ENCODE measurements around the gene PI16. TPM values are rescaled to one million over a fixed set of nuclear protein-coding genes. Genes with fewer than 3 reads are reported as not detected.
"Not testable (repeated sequence)": the region's sequence is repeated elsewhere in the genome, so short reads cannot be mapped to it uniquely, and the experiment has no call there.

The PI16 gene
- total RNA-seq, 1 donor from 2014 or later = not detected

GRCh38 chr6:36936824-36937223, 17.7 kb upstream of the PI16 start:
- H3K9me3 Mint-ChIP-seq = no peaks in the 10 kb centered on the region
- no peak overlapping the region for H3K27ac Mint-ChIP-seq
- no peaks in the 10 kb centered on the region for H3K36me3 Mint-ChIP-seq (ENCODE audit: low read depth)
- H3K27me3 Mint-ChIP-seq = peaks cover 20% of the 10 kb centered on the region
- intact Hi-C loops (cut with micrococcal nuclease) = no loop called here
- no peak for DNase-seq
- H3K4me3 Mint-ChIP-seq = no peak overlapping the region
- peaks cover 8% of the 10 kb centered on the region for H3K4me1 Mint-ChIP-seq

DNA sequence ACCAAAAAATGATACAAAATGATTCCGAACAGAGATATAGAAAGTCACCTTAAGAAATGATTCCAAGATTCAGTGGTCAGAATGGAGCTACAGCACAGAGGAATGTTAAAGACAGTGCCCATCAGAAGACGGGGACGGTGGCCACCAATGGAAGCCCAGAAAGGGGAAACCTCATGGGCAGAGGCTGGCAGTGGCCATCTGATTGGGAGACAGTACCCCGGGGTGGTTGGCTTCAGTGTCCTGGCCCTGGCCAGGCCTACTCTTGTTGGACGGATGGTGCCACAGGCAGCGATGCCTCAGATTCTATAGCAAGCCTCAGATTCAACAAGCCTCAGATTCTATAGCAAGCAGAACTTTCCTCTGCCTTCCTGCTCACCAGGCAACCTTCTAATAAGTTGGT, 16.6 kb upstream of the PI16 start:
- Mint-ChIP-seq H3K4me3 (no peak overlapping the region), H3K9me3 (no peaks in the 10 kb centered on the region), H3K36me3 (ENCODE audit: low read depth) (no peaks in the 10 kb centered on the region), H3K27me3 (peaks cover 22% of the 10 kb centered on the region), H3K27ac (no peak overlapping the region), H3K4me1 (peaks cover 8% of the 10 kb centered on the region)
- DNase-seq = no peak
- intact Hi-C loops (cut with micrococcal nuclease) = no loop called here

- no peak overlapping the region for H3K4me3 Mint-ChIP-seq
- no peak for DNase-seq
- intact Hi-C loops (cut with micrococcal nuclease) = no loop called here
- H3K27ac Mint-ChIP-seq = no peak overlapping the region
- no peaks in the 10 kb centered on the region for H3K36me3 Mint-ChIP-seq (ENCODE audit: low read depth)
- peaks cover 8% of the 10 kb centered on the region for H3K4me1 Mint-ChIP-seq
- peaks cover 26% of the 10 kb centered on the region for H3K27me3 Mint-ChIP-seq
- no peaks in the 10 kb centered on the region for H3K9me3 Mint-ChIP-seq
Measured at GRCh38 chr6:36938536-36938935, 16.0 kb upstream of the PI16 start.

GRCh38 chr6:36939005-36939404, 15.5 kb upstream of the PI16 start:
- H3K27me3 Mint-ChIP-seq = peaks cover 26% of the 10 kb centered on the region
- H3K4me3 Mint-ChIP-seq; H3K27ac Mint-ChIP-seq; DNase-seq; intact Hi-C loops (cut with micrococcal nuclease); H3K4me1 Mint-ChIP-seq; H3K36me3 Mint-ChIP-seq (ENCODE audit: low read depth); H3K9me3 Mint-ChIP-seq: not testable (repeated sequence)

DNA sequence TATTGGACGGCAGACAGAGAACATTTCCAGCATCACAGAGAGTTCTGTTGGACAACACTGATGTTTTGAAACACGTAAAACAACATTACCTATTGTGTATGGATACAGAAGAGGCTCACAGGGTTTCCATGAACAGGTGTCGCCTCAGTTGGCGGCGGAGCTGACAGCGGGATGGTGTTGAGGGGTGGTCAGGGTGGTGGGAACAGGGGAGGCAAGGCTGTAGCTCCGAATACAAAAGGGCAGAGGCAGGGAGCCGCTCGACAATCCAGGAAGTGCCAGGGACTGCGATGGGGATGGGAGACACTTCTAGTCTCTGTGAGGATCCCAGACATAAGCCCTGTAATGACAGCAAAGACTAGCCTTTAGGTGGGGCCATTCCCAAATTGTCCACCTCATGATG, 14.5 kb upstream of the PI16 start:
- Mint-ChIP-seq H3K27me3 (peaks cover 28% of the 10 kb centered on the region), H3K36me3 (ENCODE audit: low read depth) (no peaks in the 10 kb centered on the region), H3K9me3 (no peaks in the 10 kb centered on the region), H3K4me1 (peaks cover 10% of the 10 kb centered on the region), H3K27ac (no peak overlapping the region), H3K4me3 (no peak overlapping the region)
- intact Hi-C loops (cut with micrococcal nuclease) = no loop called here
- no peak for DNase-seq

GRCh38 chr6:36941561-36941960, 13.0 kb upstream of the PI16 start:
- H3K27ac Mint-ChIP-seq; H3K4me3 Mint-ChIP-seq; H3K36me3 Mint-ChIP-seq (ENCODE audit: low read depth); intact Hi-C loops (cut with micrococcal nuclease); H3K9me3 Mint-ChIP-seq; H3K4me1 Mint-ChIP-seq; DNase-seq: not testable (repeated sequence)
- H3K27me3 Mint-ChIP-seq = peaks cover 21% of the 10 kb centered on the region

- DNase-seq; H3K9me3 Mint-ChIP-seq; H3K27ac Mint-ChIP-seq; H3K4me1 Mint-ChIP-seq; intact Hi-C loops (cut with micrococcal nuclease); H3K4me3 Mint-ChIP-seq; H3K36me3 Mint-ChIP-seq (ENCODE audit: low read depth): not testable (repeated sequence)
- H3K27me3 Mint-ChIP-seq = peaks cover 20% of the 10 kb centered on the region
Measured at GRCh38 chr6:36942329-36942728, 12.2 kb upstream of the PI16 start.

GRCh38 chr6:36944650-36945049, 9.9 kb upstream of the PI16 start:
- no peak for DNase-seq
- Mint-ChIP-seq H3K4me1 (peaks cover 26% of the 10 kb centered on the region), H3K27ac (no peak overlapping the region), H3K4me3 (no peak overlapping the region), H3K9me3 (no peaks in the 10 kb centered on the region), H3K27me3 (peaks cover 20% of the 10 kb centered on the region), H3K36me3 (ENCODE audit: low read depth) (no peaks in the 10 kb centered on the region)
- intact Hi-C loops (cut with micrococcal nuclease) = no loop called here

DNA sequence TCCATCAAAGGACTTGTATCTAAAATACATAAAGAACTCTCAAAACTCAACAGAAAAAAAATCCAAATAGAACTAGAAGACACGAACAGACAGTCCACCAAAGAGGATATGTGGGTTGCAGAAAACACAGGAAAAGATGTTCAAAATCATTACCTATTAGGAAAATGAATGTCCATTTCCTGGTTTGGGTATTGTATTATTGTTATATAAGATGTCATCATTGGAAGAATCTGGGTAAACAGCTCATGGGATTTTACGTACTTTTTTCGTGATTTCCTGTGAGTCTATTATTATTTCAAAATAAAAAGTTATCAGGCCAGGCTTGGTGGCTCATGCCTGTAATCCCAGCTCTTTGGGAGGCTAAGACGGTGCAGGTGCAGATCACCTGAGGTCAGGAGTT, 9.2 kb upstream of the PI16 start:
- peaks cover 29% of the 10 kb centered on the region for H3K4me1 Mint-ChIP-seq
- no peaks in the 10 kb centered on the region for H3K36me3 Mint-ChIP-seq (ENCODE audit: low read depth)
- H3K27me3 Mint-ChIP-seq = peaks cover 19% of the 10 kb centered on the region
- no peak overlapping the region for H3K4me3 Mint-ChIP-seq
- no peak for DNase-seq
- no peaks in the 10 kb centered on the region for H3K9me3 Mint-ChIP-seq
- intact Hi-C loops (cut with micrococcal nuclease) = no loop called here
- no peak overlapping the region for H3K27ac Mint-ChIP-seq

DNA sequence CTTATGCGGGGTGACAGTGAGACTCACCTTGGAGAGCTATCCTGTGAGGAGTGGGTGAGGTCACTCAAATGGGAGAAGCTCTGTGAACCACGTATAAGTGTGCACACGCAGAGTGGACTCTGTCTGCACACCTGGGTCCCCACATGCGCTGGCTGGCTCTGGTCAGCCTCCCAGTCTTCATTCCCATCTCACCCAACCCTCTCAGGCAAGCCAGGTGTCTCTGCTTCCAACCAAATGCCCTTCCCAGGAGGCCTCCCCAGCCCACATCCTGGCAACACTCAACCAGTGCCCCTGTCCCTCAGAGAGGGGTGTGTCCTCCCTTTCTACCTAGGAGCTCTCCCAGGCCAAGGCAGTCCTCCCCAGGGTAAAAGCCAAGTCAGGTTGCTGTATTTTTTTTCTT, 8.0 kb upstream of the PI16 start:
- H3K27me3 Mint-ChIP-seq = peaks cover 15% of the 10 kb centered on the region
- intact Hi-C loops (cut with micrococcal nuclease) = no loop called here
- no peaks in the 10 kb centered on the region for H3K9me3 Mint-ChIP-seq

GRCh38 chr6:36947570-36948351, 6.8 kb upstream of the PI16 start:
- Mint-ChIP-seq H3K4me3 (peak overlapping the region; percentile 39), H3K4me1 (peaks cover 29% of the 10 kb centered on the region), H3K36me3 (ENCODE audit: low read depth) (no peaks in the 10 kb centered on the region), H3K27ac (peak overlapping the region; percentile 32), H3K27me3 (peaks cover 13% of the 10 kb centered on the region), H3K9me3 (no peaks in the 10 kb centered on the region)
- intact Hi-C loops (cut with micrococcal nuclease) = no loop called here
- peak; percentile 82 for DNase-seq

More for the DNA sequence above, 8.0 kb upstream of the PI16 start:
- H3K4me1 Mint-ChIP-seq = peaks cover 29% of the 10 kb centered on the region
- H3K27ac Mint-ChIP-seq = peak overlapping the region; percentile 5
- no peaks in the 10 kb centered on the region for H3K36me3 Mint-ChIP-seq (ENCODE audit: low read depth)
- H3K4me3 Mint-ChIP-seq = no peak overlapping the region
- no peak for DNase-seq

DNA sequence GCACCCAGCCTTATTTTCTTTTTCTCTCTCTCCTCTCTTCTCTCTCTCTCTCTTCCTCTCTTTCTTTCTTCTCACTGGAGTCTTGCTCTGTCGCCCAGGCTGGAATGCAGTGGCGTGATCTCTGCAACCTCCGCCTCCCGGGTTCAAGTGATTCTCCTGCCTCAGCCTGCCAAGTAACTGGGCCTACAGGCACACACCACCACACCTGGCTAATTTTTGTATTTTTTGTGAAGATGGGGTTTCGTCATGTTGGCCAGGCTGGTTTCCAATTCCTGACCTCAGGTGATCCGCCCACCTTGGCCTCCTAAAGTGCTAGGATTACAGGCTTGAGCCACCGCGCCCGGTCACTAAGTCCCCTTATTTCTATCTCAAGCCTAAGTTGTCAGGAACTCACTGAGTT, 5.5 kb upstream of the PI16 start:
- H3K4me3 Mint-ChIP-seq; H3K27me3 Mint-ChIP-seq; H3K36me3 Mint-ChIP-seq (ENCODE audit: low read depth); H3K9me3 Mint-ChIP-seq; intact Hi-C loops (cut with micrococcal nuclease); DNase-seq: not testable (repeated sequence)
- Mint-ChIP-seq H3K27ac (peak overlapping the region; percentile 10), H3K4me1 (peaks cover 37% of the 10 kb centered on the region)

- Mint-ChIP-seq H3K4me3 (no peak overlapping the region), H3K36me3 (ENCODE audit: low read depth) (no peaks in the 10 kb centered on the region), H3K9me3 (no peaks in the 10 kb centered on the region), H3K27me3 (peaks cover 8% of the 10 kb centered on the region), H3K4me1 (peaks cover 40% of the 10 kb centered on the region), H3K27ac (no peak overlapping the region)
- intact Hi-C loops (cut with micrococcal nuclease) = no loop called here
- no peak for DNase-seq
Measured at GRCh38 chr6:36949636-36950035, 4.9 kb upstream of the PI16 start.

DNA sequence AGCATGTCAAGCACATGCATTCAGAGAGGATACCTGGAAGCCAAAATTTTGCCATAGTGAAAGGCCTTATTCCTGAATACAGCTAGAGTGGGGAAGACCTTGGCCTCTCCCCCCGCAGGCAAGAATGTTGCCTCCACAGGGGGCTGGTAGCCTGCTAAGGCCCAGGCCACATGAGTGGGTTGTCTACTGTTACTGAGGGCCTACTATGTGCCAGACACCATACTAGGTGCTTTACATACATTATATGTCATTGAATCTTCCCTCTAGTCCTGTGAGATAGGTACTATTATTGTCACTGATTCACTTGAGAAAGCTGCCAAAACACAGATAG, 642 bp upstream of the PI16 start:
- H3K27ac Mint-ChIP-seq = no peak overlapping the region
- no peak overlapping the region for H3K4me3 Mint-ChIP-seq
- peaks cover 35% of the 10 kb centered on the region for H3K4me1 Mint-ChIP-seq
- no peaks in the 10 kb centered on the region for H3K36me3 Mint-ChIP-seq (ENCODE audit: low read depth)
- no peak for DNase-seq
- H3K9me3 Mint-ChIP-seq = no peaks in the 10 kb centered on the region
- intact Hi-C loops (cut with micrococcal nuclease) = loop anchor here (2.0 kb wide), 1 partner anchor 41 kb away; no protein-coding TSS in a partner anchor
- peaks cover 8% of the 10 kb centered on the region for H3K27me3 Mint-ChIP-seq

- Mint-ChIP-seq H3K4me3 (no peak overlapping the region), H3K27me3 (peaks cover 6% of the 10 kb centered on the region), H3K4me1 (peaks cover 29% of the 10 kb centered on the region), H3K27ac (peak overlapping the region; percentile 9), H3K36me3 (ENCODE audit: low read depth) (no peaks in the 10 kb centered on the region), H3K9me3 (no peaks in the 10 kb centered on the region)
- DNase-seq = no peak
- intact Hi-C loops (cut with micrococcal nuclease) = loop anchor here (2.0 kb wide), 1 partner anchor 42 kb away; no protein-coding TSS in a partner anchor
Measured at GRCh38 chr6:36955136-36955535, 598 bp downstream of the PI16 start.

Data from activated CD4-positive, alpha-beta T cell treated with anti-CD3 and anti-CD28 coated beads, Interleukin-2, amount 10 ng/mL, durations not matched to agents 24 days and 14 days (primary cell).